ENCODE data around the gene DIS3L2. TPM values are rescaled to one million over a fixed set of nuclear protein-coding genes. Genes with fewer than 3 reads are reported as not detected.
"Not testable (repeated sequence)": the region's sequence is repeated elsewhere in the genome, so short reads cannot be mapped to it uniquely, and the experiment has no call there.

Gene DIS3L2
- total RNA-seq, 1 donor from 2014 or later, result 25.2 TPM

- H3K4me3 ChIP-seq (ENCODE audit: low read depth, low read length), result no peak overlapping the region
- no peak for DNase-seq (ENCODE audit: low read depth)
- TF ChIP-seq, protein P1, sequence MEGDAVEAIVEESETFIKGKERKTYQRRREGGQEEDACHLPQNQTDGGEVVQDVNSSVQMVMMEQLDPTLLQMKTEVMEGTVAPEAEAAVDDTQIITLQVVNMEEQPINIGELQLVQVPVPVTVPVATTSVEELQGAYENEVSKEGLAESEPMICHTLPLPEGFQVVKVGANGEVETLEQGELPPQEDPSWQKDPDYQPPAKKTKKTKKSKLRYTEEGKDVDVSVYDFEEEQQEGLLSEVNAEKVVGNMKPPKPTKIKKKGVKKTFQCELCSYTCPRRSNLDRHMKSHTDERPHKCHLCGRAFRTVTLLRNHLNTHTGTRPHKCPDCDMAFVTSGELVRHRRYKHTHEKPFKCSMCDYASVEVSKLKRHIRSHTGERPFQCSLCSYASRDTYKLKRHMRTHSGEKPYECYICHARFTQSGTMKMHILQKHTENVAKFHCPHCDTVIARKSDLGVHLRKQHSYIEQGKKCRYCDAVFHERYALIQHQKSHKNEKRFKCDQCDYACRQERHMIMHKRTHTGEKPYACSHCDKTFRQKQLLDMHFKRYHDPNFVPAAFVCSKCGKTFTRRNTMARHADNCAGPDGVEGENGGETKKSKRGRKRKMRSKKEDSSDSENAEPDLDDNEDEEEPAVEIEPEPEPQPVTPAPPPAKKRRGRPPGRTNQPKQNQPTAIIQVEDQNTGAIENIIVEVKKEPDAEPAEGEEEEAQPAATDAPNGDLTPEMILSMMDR (IDR thresholded peaks at IDR 0.05; ENCODE audit: insufficient read depth, low read length, poor library complexity, severe bottlenecking), result no peak
- no peaks in the 10 kb centered on the region for H3K36me3 ChIP-seq (ENCODE audit: control insufficient read depth, insufficient read depth, low read length)
- H3K27me3 ChIP-seq (ENCODE audit: control insufficient read depth, insufficient read depth, low read length), result peaks cover 44% of the 10 kb centered on the region
These were observed 392.6 kb downstream of the DIS3L2 start for GRCh38 chr2:232354069-232354468.

DNA sequence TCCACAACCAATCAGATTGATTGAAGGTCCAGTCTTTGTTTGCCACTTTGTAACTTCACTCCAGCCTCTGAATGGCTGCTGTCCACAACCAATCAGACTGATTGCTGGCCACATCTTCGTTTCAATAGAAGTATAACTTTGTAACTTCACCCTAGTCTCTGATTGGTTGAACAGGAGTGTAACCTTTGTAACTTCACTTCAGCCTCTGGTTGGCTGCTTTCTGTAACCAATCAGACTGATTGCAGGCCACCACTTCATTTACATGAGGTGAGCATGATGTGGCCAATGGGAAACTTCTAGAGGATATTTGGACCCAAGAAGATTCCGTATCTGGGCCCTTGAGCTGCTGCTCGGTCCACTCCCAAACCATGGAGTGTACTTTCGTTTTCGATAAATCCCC lies 400.1 kb downstream of the DIS3L2 start:
- no peak overlapping the region for H3K4me3 ChIP-seq (ENCODE audit: low read depth, low read length)
- no peaks in the 10 kb centered on the region for H3K36me3 ChIP-seq (ENCODE audit: control insufficient read depth, insufficient read depth, low read length)
- DNase-seq (ENCODE audit: low read depth), result no peak
- TF ChIP-seq, protein P1 (IDR thresholded peaks at IDR 0.05; ENCODE audit: insufficient read depth, low read length, poor library complexity, severe bottlenecking), result no peak
- H3K27me3 ChIP-seq (ENCODE audit: control insufficient read depth, insufficient read depth, low read length), result no peaks in the 10 kb centered on the region

DNA sequence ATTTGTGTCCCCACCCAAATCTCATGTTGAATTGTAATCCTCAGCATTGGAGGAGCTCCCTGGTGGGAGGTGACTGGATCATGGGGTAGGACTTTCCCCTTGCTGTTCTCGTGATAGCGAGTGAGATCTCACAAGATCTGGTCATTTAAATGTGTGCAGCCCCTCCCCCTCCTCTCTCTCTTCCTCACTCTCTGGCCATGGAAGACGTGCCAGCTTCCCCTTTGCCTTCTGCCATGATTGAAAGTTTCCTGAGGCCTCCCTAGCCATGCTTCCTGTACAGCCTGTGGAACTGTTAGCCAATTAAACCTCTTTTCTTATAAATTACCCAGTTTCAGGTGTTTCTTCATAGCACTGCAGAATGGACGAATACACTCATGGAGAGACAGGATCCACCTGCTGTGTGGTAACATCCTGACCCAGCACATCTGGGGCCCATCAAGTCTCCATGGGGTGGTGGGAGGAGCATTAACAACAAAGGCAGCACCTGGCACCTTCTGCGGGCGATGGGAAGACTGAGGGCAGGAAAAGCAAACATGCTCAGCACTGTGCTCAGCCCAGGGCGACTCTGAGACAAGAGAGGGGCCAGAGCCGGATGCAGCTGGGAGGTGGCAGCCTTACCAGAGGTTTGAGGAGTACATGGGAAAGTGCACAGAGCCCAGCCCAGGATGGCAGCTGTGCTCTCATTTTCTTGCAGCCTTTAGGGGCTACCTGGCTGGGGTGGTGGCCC lies 400.8 kb downstream of the DIS3L2 start:
- Histone ChIP-seq H3K36me3 (ENCODE audit: control insufficient read depth, insufficient read depth, low read length) (no peaks in the 10 kb centered on the region), H3K4me3 (ENCODE audit: low read depth, low read length) (no peak overlapping the region), H3K27me3 (ENCODE audit: control insufficient read depth, insufficient read depth, low read length) (peaks cover 2% of the 10 kb centered on the region)
- DNase-seq (ENCODE audit: low read depth), result no peak
- TF ChIP-seq, protein P1 (IDR thresholded peaks at IDR 0.05; ENCODE audit: insufficient read depth, low read length, poor library complexity, severe bottlenecking), result no peak

- H3K27me3 ChIP-seq (ENCODE audit: control insufficient read depth, insufficient read depth, low read length); H3K36me3 ChIP-seq (ENCODE audit: control insufficient read depth, insufficient read depth, low read length); H3K4me3 ChIP-seq (ENCODE audit: low read depth, low read length); DNase-seq (ENCODE audit: low read depth): not testable (repeated sequence)
These were observed 401.7 kb downstream of the DIS3L2 start for GRCh38 chr2:232363064-232363783.

DNA sequence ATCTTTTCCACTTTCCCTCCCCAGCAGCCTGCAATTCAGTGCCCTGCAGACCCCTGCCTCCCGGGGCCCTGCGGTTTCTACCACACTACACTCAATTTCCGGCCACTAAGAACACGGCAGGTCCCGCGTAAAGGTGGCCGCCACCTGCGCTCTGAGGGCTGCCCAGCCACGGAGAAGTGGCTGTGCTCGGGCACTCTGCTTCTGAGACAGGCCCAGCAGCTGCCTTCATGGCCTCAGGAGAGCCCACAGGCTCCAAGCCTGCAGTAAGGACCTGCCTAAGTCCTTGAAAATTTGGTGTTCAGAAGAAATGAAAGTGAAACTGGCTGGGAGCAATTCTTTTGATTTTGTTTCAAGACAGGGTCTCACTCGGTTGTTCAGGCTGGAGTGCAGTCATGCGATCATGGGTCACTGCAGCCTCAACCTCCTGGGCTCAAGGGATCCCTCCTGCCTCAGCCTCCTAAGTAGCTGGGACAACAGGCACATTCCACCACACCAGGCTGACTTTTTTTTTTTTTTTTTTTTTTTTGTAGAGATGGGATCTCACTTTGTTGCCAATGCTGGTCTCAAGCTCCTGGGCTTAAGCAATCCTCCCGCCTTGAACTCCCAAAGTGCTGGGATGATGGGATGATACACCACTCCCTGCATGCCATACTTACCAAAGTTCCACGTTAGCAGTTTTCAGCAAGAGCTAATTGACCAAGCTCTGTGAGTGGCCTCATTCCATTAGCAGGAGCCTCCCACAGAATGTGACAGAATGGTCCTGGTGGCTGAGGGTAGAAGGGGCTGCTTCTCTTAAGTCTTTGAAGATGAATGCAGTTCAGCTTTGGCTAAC lies 402.5 kb downstream of the DIS3L2 start:
- Histone ChIP-seq H3K4me3 (ENCODE audit: low read depth, low read length) (no peak overlapping the region), H3K36me3 (ENCODE audit: control insufficient read depth, insufficient read depth, low read length) (no peaks in the 10 kb centered on the region), H3K27me3 (ENCODE audit: control insufficient read depth, insufficient read depth, low read length) (peaks cover 2% of the 10 kb centered on the region)
- TF ChIP-seq, protein P1 (IDR thresholded peaks at IDR 0.05; ENCODE audit: insufficient read depth, low read length, poor library complexity, severe bottlenecking), result no peak
- no peak for DNase-seq (ENCODE audit: low read depth)

DNA sequence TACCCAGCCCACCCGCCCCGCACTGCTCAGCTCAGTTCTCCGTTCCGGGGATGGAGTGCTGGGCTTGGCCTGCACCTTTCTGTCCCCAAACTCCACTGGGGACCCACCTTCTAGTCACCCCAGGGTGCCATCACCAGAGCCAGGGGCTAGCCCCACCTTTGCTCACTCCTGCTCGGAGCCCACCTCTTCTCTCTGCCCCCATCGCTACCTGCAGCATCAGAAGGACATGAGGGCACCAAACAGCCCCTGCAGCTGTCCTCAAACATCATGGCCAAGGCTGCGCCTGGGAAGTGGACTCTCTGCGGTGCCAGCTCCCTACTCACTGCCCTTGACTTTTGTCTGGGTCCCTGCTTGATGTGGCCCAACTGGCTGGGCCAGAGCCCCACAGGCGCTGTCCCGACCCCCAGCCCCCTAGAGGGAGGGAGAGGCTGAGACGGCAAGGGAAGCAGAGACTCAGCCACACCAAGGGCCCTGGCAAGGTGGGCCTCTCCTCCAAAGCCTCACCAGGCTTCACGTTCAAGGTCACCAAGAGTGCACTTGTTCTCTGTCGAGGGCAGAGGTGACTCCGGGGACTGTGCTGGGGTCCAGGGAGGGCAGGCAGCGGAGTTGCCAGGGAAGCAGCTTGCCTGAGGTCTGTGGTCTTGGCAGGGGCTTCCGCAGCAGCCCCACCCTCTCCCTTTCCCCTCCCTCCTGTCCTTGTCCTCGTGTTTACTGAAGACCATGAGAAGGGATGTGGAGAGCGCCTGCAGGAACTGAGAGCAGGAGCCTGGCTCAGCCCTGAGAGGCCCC lies 403.5 kb downstream of the DIS3L2 start:
- not testable (repeated sequence) for DNase-seq (ENCODE audit: low read depth); H3K27me3 ChIP-seq (ENCODE audit: control insufficient read depth, insufficient read depth, low read length); H3K36me3 ChIP-seq (ENCODE audit: control insufficient read depth, insufficient read depth, low read length); H3K4me3 ChIP-seq (ENCODE audit: low read depth, low read length)

All from kidney epithelial cell (primary cell).